Activated naive CD4-positive, alpha-beta T cell (primary cell): Measurements from ENCODE around the gene CEMIP.

Source experiments
- DNase-seq, 4 experiments: peaks; one replicate each; lab custom pipeline; 2025; lab: John Stamatoyannopoulos, UW

The CEMIP gene

GRCh38 chr15:80823995-80824394 lies 44.8 kb downstream of the CEMIP start:
- no peak for DNase-seq

GRCh38 chr15:80825361-80826030 lies 46.3 kb downstream of the CEMIP start:
- no peak for DNase-seq

GRCh38 chr15:80828796-80829195 lies 49.6 kb downstream of the CEMIP start:
- DNase-seq, result no peak

- no peak for DNase-seq
Measured at GRCh38 chr15:80830677-80831076, 51.5 kb downstream of the CEMIP start.

GRCh38 chr15:80831192-80831591 lies 52.0 kb downstream of the CEMIP start:
- DNase-seq, result no peak

GRCh38 chr15:80831606-80832224 lies 52.5 kb downstream of the CEMIP start:
- no peak for DNase-seq

GRCh38 chr15:80832686-80833085 lies 53.5 kb downstream of the CEMIP start:
- no peak for DNase-seq

GRCh38 chr15:80834402-80834801 lies 55.2 kb downstream of the CEMIP start:
- DNase-seq, result no peak

GRCh38 chr15:80834906-80835305 lies 55.7 kb downstream of the CEMIP start:
- DNase-seq, result no peak

- DNase-seq, result no peak
Measured at GRCh38 chr15:80835336-80835735, 56.2 kb downstream of the CEMIP start.

- no peak for DNase-seq
Measured at GRCh38 chr15:80836223-80836622, 57.1 kb downstream of the CEMIP start.

GRCh38 chr15:80837006-80837405 lies 57.8 kb downstream of the CEMIP start:
- no peak for DNase-seq

GRCh38 chr15:80838012-80838411 lies 58.8 kb downstream of the CEMIP start:
- no peak for DNase-seq

GRCh38 chr15:80838666-80839065 lies 59.5 kb downstream of the CEMIP start:
- DNase-seq, result no peak

- DNase-seq, result no peak
Measured at GRCh38 chr15:80839764-80840130, 60.6 kb downstream of the CEMIP start.

GRCh38 chr15:80840182-80841130 lies 61.3 kb downstream of the CEMIP start:
- no peak for DNase-seq

GRCh38 chr15:80841541-80841940 lies 62.4 kb downstream of the CEMIP start:
- DNase-seq, result no peak

- DNase-seq, result no peak
Measured at GRCh38 chr15:80844011-80844732, 65.0 kb downstream of the CEMIP start.

- DNase-seq, result no peak
Measured at GRCh38 chr15:80846031-80846815, 67.1 kb downstream of the CEMIP start.

GRCh38 chr15:80849308-80849707 lies 70.1 kb downstream of the CEMIP start:
- no peak for DNase-seq

GRCh38 chr15:80850941-80851451 lies 71.8 kb downstream of the CEMIP start:
- DNase-seq, result no peak
